Umbilical cord (tissue), 1 donor: ENCODE results near the gene MARK2. TPM values are rescaled to one million over a fixed set of nuclear protein-coding genes. Genes with fewer than 3 reads are reported as not detected.

Experiments
- total RNA-seq: library from RNA; depleted of rRNA; stranded (reverse); fragments of >200 nt; gene quantifications from one replicate; pipeline ENCODE4 v1.2.3, GENCODE V29; 2014; ENCODE audit warnings: low replicate concordance; ENCODE audit not compliant: insufficient read depth

The MARK2 gene
- total RNA-seq, 1 donor from 2014 or later = 10.8 TPM

Other genes with a start within 250 kb of the MARK2 start
- 7.5 TPM for gene PLAAT3, start 224.7 kb upstream of the MARK2 start, total RNA-seq
- 153 TPM for gene ATL3, start 167.7 kb upstream of the MARK2 start, total RNA-seq
- gene RTN3, start 157.6 kb upstream of the MARK2 start, total RNA-seq = 56.6 TPM
- gene ZFTA, start 70.3 kb upstream of the MARK2 start, total RNA-seq = 14.9 TPM
- 6.0 TPM for gene SPINDOC, start 25.7 kb upstream of the MARK2 start, total RNA-seq
- gene RCOR2, start 78.1 kb downstream of the MARK2 start, total RNA-seq = 3.4 TPM
- 3.6 TPM for gene NAA40, start 99.9 kb downstream of the MARK2 start, total RNA-seq
- gene COX8A, start 135.5 kb downstream of the MARK2 start, total RNA-seq = 234 TPM
- gene OTUB1, start 147.3 kb downstream of the MARK2 start, total RNA-seq = 17.6 TPM
- 0.48 TPM for gene FLRT1, start 196.8 kb downstream of the MARK2 start, total RNA-seq